Breast epithelium (tissue), 3 donors: Measurements from ENCODE around the gene OR2Y1.

ENCODE experiments used
- POLR2A ChIP-seq: fragments of 450-650 bp; IDR thresholded peaks from one replicate; pipeline ENCODE4 v1.6.1; 2016; ENCODE audit warnings: antibody characterized with exemption, mild to moderate bottlenecking, moderate library complexity
- POLR2AphosphoS5 ChIP-seq, 3 donors: sonication (generic); formaldehyde crosslinking; IDR thresholded peaks; one replicate each; pipeline ENCODE4 v1.6.1; 2017; ENCODE audit warnings: antibody characterized with exemption in 3 of 3
- TF ChIP-seq, protein P1 (sequence below), 3 donors: fragments of 450-650 bp; IDR thresholded peaks; one replicate each; pipeline ENCODE4 v1.5.1; 2016 to 2017; ENCODE audit warnings: antibody characterized with exemption in 3 of 3, mild to moderate bottlenecking in 3 of 3, moderate library complexity in 3 of 3

DNA sequence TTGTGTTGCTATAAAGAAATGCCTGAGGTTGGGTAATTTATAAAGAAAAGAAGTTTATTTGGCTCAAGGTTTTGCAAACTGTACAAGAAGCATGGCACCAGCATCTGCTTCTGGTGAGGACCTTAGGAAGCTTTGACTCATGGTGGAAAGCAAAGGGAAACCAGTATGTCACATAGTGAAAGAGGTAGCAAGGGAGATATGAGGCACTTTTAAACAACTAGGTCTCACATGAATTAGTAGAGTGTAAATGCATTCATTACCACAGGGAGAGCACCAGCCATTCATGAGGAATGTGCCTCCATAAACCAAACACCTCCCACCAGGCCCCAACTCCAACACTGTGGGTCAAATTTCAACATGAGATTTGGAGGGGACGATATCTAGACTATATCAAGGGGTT, 40.8 kb downstream of the OR2Y1 start:
- TF ChIP-seq, protein P1, sequence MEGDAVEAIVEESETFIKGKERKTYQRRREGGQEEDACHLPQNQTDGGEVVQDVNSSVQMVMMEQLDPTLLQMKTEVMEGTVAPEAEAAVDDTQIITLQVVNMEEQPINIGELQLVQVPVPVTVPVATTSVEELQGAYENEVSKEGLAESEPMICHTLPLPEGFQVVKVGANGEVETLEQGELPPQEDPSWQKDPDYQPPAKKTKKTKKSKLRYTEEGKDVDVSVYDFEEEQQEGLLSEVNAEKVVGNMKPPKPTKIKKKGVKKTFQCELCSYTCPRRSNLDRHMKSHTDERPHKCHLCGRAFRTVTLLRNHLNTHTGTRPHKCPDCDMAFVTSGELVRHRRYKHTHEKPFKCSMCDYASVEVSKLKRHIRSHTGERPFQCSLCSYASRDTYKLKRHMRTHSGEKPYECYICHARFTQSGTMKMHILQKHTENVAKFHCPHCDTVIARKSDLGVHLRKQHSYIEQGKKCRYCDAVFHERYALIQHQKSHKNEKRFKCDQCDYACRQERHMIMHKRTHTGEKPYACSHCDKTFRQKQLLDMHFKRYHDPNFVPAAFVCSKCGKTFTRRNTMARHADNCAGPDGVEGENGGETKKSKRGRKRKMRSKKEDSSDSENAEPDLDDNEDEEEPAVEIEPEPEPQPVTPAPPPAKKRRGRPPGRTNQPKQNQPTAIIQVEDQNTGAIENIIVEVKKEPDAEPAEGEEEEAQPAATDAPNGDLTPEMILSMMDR (IDR thresholded peaks at IDR 0.05), result no peak
- no peak for TF ChIP-seq POLR2A
- TF ChIP-seq POLR2AphosphoS5 (IDR thresholded peaks at IDR 0.05), result no peak
